Activated B cell treated with CpG ODN at 0.5 μM for 24 hours (primary cell): ENCODE data around the gene HIVEP3. TPM values are rescaled to one million over a fixed set of nuclear protein-coding genes. Genes with fewer than 3 reads are reported as not detected.

Experiments used
- ATAC-seq: fragments of 200-7000 bp; cut with Tn5 transposase; one replicate; pipeline ENCODE4 v1.10.0; 2021; ENCODE audit warnings: low read depth, mild to moderate bottlenecking, moderate library complexity
- CTCF ChIA-PET: fragments of 350-600 bp; sonication (Branson Sonifier 250); formaldehyde crosslinking; loops from one replicate; lab custom pipeline; 2021; ENCODE audit warnings: antibody characterized with exemption; lab: Charles Lee
- POLR2A ChIA-PET: fragments of 350-600 bp; sonication (Branson Sonifier 250); formaldehyde crosslinking; loops from one replicate; lab custom pipeline; 2021; ENCODE audit warnings: antibody characterized with exemption; lab: Charles Lee
- DNase-seq: peaks from one replicate; pipeline ENCODE4 v3.0.0; 2022
- H3K27ac Mint-ChIP-seq: one replicate; pipeline ENCODE4 v1.8.0; 2020; ENCODE audit warnings: mixed read lengths
- H3K27me3 Mint-ChIP-seq: one replicate; pipeline ENCODE4 v1.8.0; 2021; ENCODE audit warnings: mixed read lengths
- H3K36me3 Mint-ChIP-seq: one replicate; pipeline ENCODE4 v1.8.0; 2021; ENCODE audit warnings: low read depth, mixed read lengths
- H3K4me1 Mint-ChIP-seq: one replicate; pipeline ENCODE4 v1.8.0; 2021; ENCODE audit warnings: mixed read lengths
- H3K4me3 Mint-ChIP-seq: one replicate; pipeline ENCODE4 v1.8.0; 2020; ENCODE audit warnings: mild to moderate bottlenecking, mixed read lengths
- H3K9me3 Mint-ChIP-seq: one replicate; pipeline ENCODE4 v1.8.0; 2020; ENCODE audit warnings: mixed read lengths
- intact Hi-C: fragments of 100-400 bp; cut with micrococcal nuclease; formaldehyde crosslinking; loops from one replicate; pipeline ENCODE4 v1.15.1; 2024
- total RNA-seq: library from RNA; stranded (reverse); gene quantifications from 2 replicates; pipeline ENCODE4 v1.2.3, GENCODE V29; 2022
- TF ChIP-seq, protein P1 (sequence below): fragments of 200-600 bp; IDR thresholded peaks from one replicate; pipeline ENCODE4 v1.8.0; 2022; ENCODE audit warnings: antibody characterized with exemption, mild to moderate bottlenecking

Gene HIVEP3
- total RNA-seq, 1 donor from 2014 or later = 14.4 TPM

DNA sequence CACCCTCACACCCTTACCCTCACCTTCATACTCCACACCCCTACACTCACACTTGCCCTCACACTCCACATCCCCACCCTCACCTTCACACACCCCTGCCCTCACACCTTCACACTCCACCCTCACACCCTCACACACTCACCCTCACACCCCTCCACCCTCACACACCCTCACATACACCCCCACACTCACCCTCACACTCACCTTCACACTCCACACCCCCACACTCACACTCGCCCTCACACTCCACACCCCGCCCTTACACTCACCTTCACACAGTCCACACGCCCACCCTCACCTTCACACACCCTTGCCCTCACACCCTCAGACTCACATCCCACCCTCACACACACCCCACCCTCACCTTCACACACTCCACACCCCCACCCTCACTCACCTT is 390.6 kb downstream of the HIVEP3 start:
- Mint-ChIP-seq H3K9me3 (no peaks in the 10 kb centered on the region), H3K4me1 (peaks cover 2% of the 10 kb centered on the region)

GRCh38 chr1:41526956-41527561 is 391.7 kb downstream of the HIVEP3 start:
- CTCF ChIA-PET = no interaction called here
- no peaks in the 10 kb centered on the region for H3K4me1 Mint-ChIP-seq
- no peaks in the 10 kb centered on the region for H3K9me3 Mint-ChIP-seq
- intact Hi-C loops = no loop called here
- POLR2A ChIA-PET = no interaction called here
- H3K36me3 Mint-ChIP-seq = peaks cover 25% of the 10 kb centered on the region
- TF ChIP-seq, protein P1, sequence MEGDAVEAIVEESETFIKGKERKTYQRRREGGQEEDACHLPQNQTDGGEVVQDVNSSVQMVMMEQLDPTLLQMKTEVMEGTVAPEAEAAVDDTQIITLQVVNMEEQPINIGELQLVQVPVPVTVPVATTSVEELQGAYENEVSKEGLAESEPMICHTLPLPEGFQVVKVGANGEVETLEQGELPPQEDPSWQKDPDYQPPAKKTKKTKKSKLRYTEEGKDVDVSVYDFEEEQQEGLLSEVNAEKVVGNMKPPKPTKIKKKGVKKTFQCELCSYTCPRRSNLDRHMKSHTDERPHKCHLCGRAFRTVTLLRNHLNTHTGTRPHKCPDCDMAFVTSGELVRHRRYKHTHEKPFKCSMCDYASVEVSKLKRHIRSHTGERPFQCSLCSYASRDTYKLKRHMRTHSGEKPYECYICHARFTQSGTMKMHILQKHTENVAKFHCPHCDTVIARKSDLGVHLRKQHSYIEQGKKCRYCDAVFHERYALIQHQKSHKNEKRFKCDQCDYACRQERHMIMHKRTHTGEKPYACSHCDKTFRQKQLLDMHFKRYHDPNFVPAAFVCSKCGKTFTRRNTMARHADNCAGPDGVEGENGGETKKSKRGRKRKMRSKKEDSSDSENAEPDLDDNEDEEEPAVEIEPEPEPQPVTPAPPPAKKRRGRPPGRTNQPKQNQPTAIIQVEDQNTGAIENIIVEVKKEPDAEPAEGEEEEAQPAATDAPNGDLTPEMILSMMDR = no peak
- no peak overlapping the region for H3K4me3 Mint-ChIP-seq
- DNase-seq (no peak), ATAC-seq (no peak)
- no peak overlapping the region for H3K27ac Mint-ChIP-seq
- H3K27me3 Mint-ChIP-seq = no peaks in the 10 kb centered on the region

More for the DNA sequence above, 390.6 kb downstream of the HIVEP3 start:
- CTCF ChIA-PET = no interaction called here
- ATAC-seq = no peak
- POLR2A ChIA-PET = no interaction called here
- Mint-ChIP-seq H3K27ac (no peak overlapping the region), H3K4me3 (no peak overlapping the region), H3K36me3 (peaks cover 19% of the 10 kb centered on the region), H3K27me3 (no peaks in the 10 kb centered on the region)
- TF ChIP-seq, protein P1 = no peak
- no peak for DNase-seq
- intact Hi-C loops = no loop called here

DNA sequence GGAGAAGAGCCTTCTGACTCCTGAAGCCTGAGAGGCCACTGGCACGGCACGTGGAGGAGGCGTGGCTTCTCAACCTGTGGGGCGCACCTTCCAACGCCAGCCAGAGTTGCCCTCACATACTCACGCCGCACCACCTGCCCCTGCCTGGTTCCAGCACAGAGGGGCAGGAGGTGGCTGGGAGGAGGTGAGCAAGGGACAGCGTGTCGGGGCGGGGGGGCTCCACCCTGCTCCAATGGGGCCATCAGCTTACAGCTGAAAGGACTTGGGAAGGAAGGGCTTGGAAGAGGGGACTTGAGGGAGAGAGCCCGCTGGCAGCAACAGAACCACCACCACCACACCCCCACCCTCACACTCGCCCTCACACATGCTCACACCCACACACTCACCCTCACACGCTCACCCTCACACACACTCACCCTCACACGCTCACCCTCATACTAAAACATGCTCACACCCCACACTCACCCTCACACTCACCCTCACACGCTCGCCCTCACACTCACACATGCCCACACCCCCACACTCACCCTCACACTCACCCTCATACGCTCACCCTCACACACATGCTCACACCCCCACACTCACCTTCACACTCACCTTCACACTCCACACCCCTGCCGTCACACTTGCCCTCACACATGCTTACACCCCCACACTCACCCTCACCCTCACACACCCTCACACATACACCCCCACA is 392.7 kb downstream of the HIVEP3 start:
- H3K27me3 Mint-ChIP-seq = no peaks in the 10 kb centered on the region

GRCh38 chr1:41524676-41525675 is 393.7 kb downstream of the HIVEP3 start:
- no peak for ATAC-seq
- intact Hi-C loops = no loop called here
- TF ChIP-seq, protein P1 = no peak
- no peaks in the 10 kb centered on the region for H3K4me1 Mint-ChIP-seq
- H3K9me3 Mint-ChIP-seq = no peaks in the 10 kb centered on the region
- H3K36me3 Mint-ChIP-seq = peaks cover 25% of the 10 kb centered on the region
- no peaks in the 10 kb centered on the region for H3K27me3 Mint-ChIP-seq
- DNase-seq = no peak
- POLR2A ChIA-PET = no interaction called here
- no peak overlapping the region for H3K27ac Mint-ChIP-seq
- CTCF ChIA-PET = interaction anchor here (1.9 kb wide), 1 partner anchor 10 kb away, joined by 4 read pairs; no protein-coding TSS in a partner anchor
- H3K4me3 Mint-ChIP-seq = no peak overlapping the region

More for the DNA sequence above, 392.7 kb downstream of the HIVEP3 start:
- CTCF ChIA-PET = no interaction called here
- Mint-ChIP-seq H3K4me3 (no peak overlapping the region), H3K9me3 (no peaks in the 10 kb centered on the region), H3K36me3 (peaks cover 25% of the 10 kb centered on the region), H3K27ac (no peak overlapping the region), H3K4me1 (no peaks in the 10 kb centered on the region)
- POLR2A ChIA-PET = no interaction called here
- no peak for ATAC-seq
- no peak for DNase-seq
- TF ChIP-seq, protein P1 = no peak
- intact Hi-C loops = no loop called here
